Progenitor cell of endocrine pancreas (in vitro differentiated cells): ENCODE data around the gene CDCP1. TPM values are rescaled to one million over a fixed set of nuclear protein-coding genes. Genes with fewer than 3 reads are reported as not detected.

Source experiments
- DNase-seq: peaks from one replicate; pipeline ENCODE4 v3.0.0; 2021; ENCODE audit warnings: low spot score; ENCODE audit not compliant: unreplicated experiment
- H3K27ac Mint-ChIP-seq: 2 replicates; pipeline ENCODE4 v1.8.0; 2021; ENCODE audit warnings: mild to moderate bottlenecking, moderate library complexity, mixed read lengths
- H3K27me3 Mint-ChIP-seq: 2 replicates; pipeline ENCODE4 v1.8.0; 2021; ENCODE audit warnings: mixed read lengths
- H3K36me3 Mint-ChIP-seq: 2 replicates; pipeline ENCODE4 v1.8.0; 2022; ENCODE audit warnings: mixed read lengths; ENCODE audit not compliant: insufficient read depth
- H3K4me1 Mint-ChIP-seq: 2 replicates; pipeline ENCODE4 v1.8.0; 2021; ENCODE audit warnings: low read depth, mixed read lengths
- H3K4me3 Mint-ChIP-seq: 2 replicates; pipeline ENCODE4 v1.8.0; 2021; ENCODE audit warnings: low read depth, mild to moderate bottlenecking, moderate library complexity, mixed read lengths
- H3K9me3 Mint-ChIP-seq: 2 replicates; pipeline ENCODE4 v1.8.0; 2021; ENCODE audit warnings: low read depth, mixed read lengths
- total RNA-seq: library from RNA; stranded (reverse); gene quantifications from 2 replicates; pipeline ENCODE4 v1.2.1, GENCODE V29; 2021
- TF ChIP-seq, protein P1 (sequence below): fragments of 200-600 bp; sonication (generic); IDR thresholded peaks from one replicate; pipeline ENCODE4 v1.5.0; 2021; ENCODE audit warnings: antibody characterized with exemption, mild to moderate bottlenecking; ENCODE audit not compliant: unreplicated experiment

Gene CDCP1
- total RNA-seq, 1 donor from 2014 or later, result 15.3 TPM

DNA sequence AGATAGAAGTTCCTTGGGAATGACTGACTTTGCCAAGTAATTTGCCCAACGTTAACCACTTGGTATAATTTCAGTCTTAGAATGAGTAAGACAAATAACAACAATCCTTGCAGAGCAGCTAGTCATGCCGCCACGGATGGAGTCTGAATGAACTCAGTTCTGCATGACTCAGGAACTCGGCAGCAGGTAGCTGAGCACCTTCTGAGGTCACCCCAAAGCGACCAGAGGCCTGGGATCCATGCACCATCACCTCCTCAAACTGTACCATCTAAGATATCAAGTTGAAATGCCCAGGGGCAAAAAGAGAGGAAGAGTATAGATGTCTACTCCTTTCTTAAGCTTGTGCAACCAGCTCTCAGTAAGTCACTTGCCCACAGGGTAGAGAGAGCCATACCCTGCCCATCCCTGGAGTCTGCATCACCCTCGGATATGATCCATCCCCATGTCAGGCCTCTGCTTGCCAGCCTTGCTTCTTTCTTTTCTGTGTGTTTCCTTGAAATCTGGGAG is 8.5 kb upstream of the CDCP1 start:
- DNase-seq, result no peak
- Mint-ChIP-seq H3K27me3 (peaks cover 3% of the 10 kb centered on the region), H3K4me1 (no peaks in the 10 kb centered on the region), H3K27ac (no peak overlapping the region), H3K36me3 (no peaks in the 10 kb centered on the region), H3K4me3 (no peak overlapping the region), H3K9me3 (peaks cover 13% of the 10 kb centered on the region)
- TF ChIP-seq, protein P1, sequence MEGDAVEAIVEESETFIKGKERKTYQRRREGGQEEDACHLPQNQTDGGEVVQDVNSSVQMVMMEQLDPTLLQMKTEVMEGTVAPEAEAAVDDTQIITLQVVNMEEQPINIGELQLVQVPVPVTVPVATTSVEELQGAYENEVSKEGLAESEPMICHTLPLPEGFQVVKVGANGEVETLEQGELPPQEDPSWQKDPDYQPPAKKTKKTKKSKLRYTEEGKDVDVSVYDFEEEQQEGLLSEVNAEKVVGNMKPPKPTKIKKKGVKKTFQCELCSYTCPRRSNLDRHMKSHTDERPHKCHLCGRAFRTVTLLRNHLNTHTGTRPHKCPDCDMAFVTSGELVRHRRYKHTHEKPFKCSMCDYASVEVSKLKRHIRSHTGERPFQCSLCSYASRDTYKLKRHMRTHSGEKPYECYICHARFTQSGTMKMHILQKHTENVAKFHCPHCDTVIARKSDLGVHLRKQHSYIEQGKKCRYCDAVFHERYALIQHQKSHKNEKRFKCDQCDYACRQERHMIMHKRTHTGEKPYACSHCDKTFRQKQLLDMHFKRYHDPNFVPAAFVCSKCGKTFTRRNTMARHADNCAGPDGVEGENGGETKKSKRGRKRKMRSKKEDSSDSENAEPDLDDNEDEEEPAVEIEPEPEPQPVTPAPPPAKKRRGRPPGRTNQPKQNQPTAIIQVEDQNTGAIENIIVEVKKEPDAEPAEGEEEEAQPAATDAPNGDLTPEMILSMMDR, result no peak

GRCh38 chr3:45153658-45154437 is 7.7 kb upstream of the CDCP1 start:
- DNase-seq, result no peak
- Mint-ChIP-seq H3K9me3 (peaks cover 13% of the 10 kb centered on the region), H3K4me1 (no peaks in the 10 kb centered on the region), H3K27me3 (peaks cover 7% of the 10 kb centered on the region), H3K27ac (no peak overlapping the region), H3K36me3 (no peaks in the 10 kb centered on the region), H3K4me3 (no peak overlapping the region)
- TF ChIP-seq, protein P1, result no peak

DNA sequence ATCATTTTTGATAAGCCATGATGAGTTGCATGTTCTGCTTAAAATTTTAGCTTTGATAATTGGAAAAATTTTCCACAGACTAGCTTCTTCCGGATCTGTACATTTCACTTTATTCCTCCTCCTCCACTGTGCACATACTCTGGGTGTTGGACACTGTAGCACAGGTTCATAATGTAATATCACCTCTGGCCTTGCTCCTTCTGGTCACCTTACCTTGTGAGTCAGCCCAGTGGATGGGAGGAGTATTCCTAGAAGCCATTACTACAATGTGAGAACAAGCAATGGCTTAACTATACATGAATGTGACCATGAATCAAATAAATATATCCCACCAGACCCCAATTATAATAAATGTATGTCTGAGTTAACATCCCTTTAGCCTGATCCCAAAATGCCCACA is 6.1 kb upstream of the CDCP1 start:
- Mint-ChIP-seq H3K36me3 (no peaks in the 10 kb centered on the region), H3K27ac (no peak overlapping the region), H3K9me3 (peaks cover 13% of the 10 kb centered on the region), H3K4me3 (no peak overlapping the region), H3K4me1 (no peaks in the 10 kb centered on the region), H3K27me3 (peaks cover 21% of the 10 kb centered on the region)
- DNase-seq, result no peak
- TF ChIP-seq, protein P1, result no peak

GRCh38 chr3:45151100-45151499 is 4.9 kb upstream of the CDCP1 start:
- Mint-ChIP-seq H3K27ac (no peak overlapping the region), H3K36me3 (no peaks in the 10 kb centered on the region), H3K4me1 (peaks cover 2% of the 10 kb centered on the region), H3K4me3 (no peak overlapping the region), H3K9me3 (peaks cover 13% of the 10 kb centered on the region), H3K27me3 (peaks cover 32% of the 10 kb centered on the region)
- TF ChIP-seq, protein P1, result no peak
- DNase-seq, result no peak

- peaks cover 49% of the 10 kb centered on the region for H3K27me3 Mint-ChIP-seq
Measured at GRCh38 chr3:45148921-45149320, 2.7 kb upstream of the CDCP1 start.

More at GRCh38 chr3:45148921-45149320, 2.7 kb upstream of the CDCP1 start:
- no peak for DNase-seq
- Mint-ChIP-seq H3K27ac (no peak overlapping the region), H3K4me3 (no peak overlapping the region), H3K36me3 (no peaks in the 10 kb centered on the region), H3K4me1 (peaks cover 9% of the 10 kb centered on the region), H3K9me3 (peaks cover 13% of the 10 kb centered on the region)
- TF ChIP-seq, protein P1, result no peak
